Cardiac muscle cell (in vitro differentiated cells and primary cell): ENCODE measurements around the gene BRD2. TPM values are rescaled to one million over a fixed set of nuclear protein-coding genes. Genes with fewer than 3 reads are reported as not detected.

ENCODE experiments used
- DNase-seq, 2 donors: peaks; one replicate each; pipeline versions ENCODE4 v3.0.0 to v3.0.0-alpha.2; 2010 to 2017; ENCODE audit warnings: low read depth in 1 of 2, low spot score in 1 of 2
- H3K27ac ChIP-seq: fragments of 200-600 bp; sonication (generic); 2 replicates; pipeline ENCODE4 v1.5.1; 2016
- H3K27me3 ChIP-seq: fragments of 200-600 bp; sonication (generic); 2 replicates; pipeline ENCODE4 v1.6.0; 2016; ENCODE audit warnings: control low read depth
- H3K36me3 ChIP-seq: fragments of 200-600 bp; sonication (generic); 2 replicates; pipeline ENCODE4 v1.5.1; 2016; ENCODE audit warnings: control low read depth
- H3K4me1 ChIP-seq: fragments of 200-600 bp; sonication (generic); 2 replicates; pipeline ENCODE4 v1.8.1; 2017; ENCODE audit warnings: low read depth, mild to moderate bottlenecking, mixed run types
- H3K4me3 ChIP-seq: fragments of 200-600 bp; sonication (generic); 2 replicates; pipeline ENCODE4 v1.5.1; 2016; ENCODE audit warnings: mild to moderate bottlenecking
- H3K9me3 ChIP-seq: fragments of 200-600 bp; sonication (generic); 2 replicates; pipeline ENCODE4 v1.5.1; 2017; ENCODE audit warnings: low read depth, mild to moderate bottlenecking, control low read depth
- CTCF ChIP-seq: IDR thresholded peaks from 2 replicates; pipeline ENCODE4 v1.5.1; 2012; ENCODE audit warnings: low read depth, mild to moderate bottlenecking, low read length
- polyA plus RNA-seq: library from polyadenylated mRNA; unstranded; fragments of >200 nt; fragmentation: Nextera tagmentation; extraction: Ambion mirVana; gene quantifications from 2 replicates; pipeline ENCODE4 v1.2.1, GENCODE V29; 2016
- total RNA-seq: library from RNA; depleted of rRNA; stranded (reverse); fragments of >200 nt; gene quantifications from 2 replicates; pipeline ENCODE4 v1.2.3, GENCODE V29; 2016

The BRD2 gene
- total and polyA plus RNA-seq, 2 experiments from 2014 or later = 137 to 232 TPM

- H3K36me3 ChIP-seq = no peaks in the 10 kb centered on the region
- H3K4me3 ChIP-seq = peak within 1 kb of the TSS; percentile 14
- H3K4me1 ChIP-seq = peaks cover 4% of the 10 kb centered on the region
- no peak within 1 kb of the TSS for H3K27ac ChIP-seq
- no peaks in the 10 kb centered on the region for H3K9me3 ChIP-seq
- DNase-seq = peak; percentile 33 to 57
- TF ChIP-seq CTCF = no peak
- no peaks in the 10 kb centered on the region for H3K27me3 ChIP-seq
Measured at GRCh38 chr6:33008944-33009861, 40.8 kb downstream of the BRD2 start, which contains the start of gene HLA-DOA. HLA-DOA (minus strand) TSS chr6:33009591.

- Histone ChIP-seq H3K4me1 (peaks cover 4% of the 10 kb centered on the region), H3K27ac (no peak overlapping the region), H3K27me3 (no peaks in the 10 kb centered on the region), H3K36me3 (no peaks in the 10 kb centered on the region), H3K4me3 (no peak overlapping the region), H3K9me3 (no peaks in the 10 kb centered on the region)
- TF ChIP-seq CTCF = no peak
- DNase-seq = no peak
Measured at GRCh38 chr6:33010356-33010755, 42.0 kb downstream of the BRD2 start.

GRCh38 chr6:33013608-33014007, 45.2 kb downstream of the BRD2 start:
- no peak for DNase-seq
- Histone ChIP-seq H3K9me3 (no peaks in the 10 kb centered on the region), H3K4me3 (no peak overlapping the region), H3K27ac (no peak overlapping the region), H3K4me1 (peaks cover 4% of the 10 kb centered on the region), H3K36me3 (no peaks in the 10 kb centered on the region), H3K27me3 (no peaks in the 10 kb centered on the region)
- no peak for TF ChIP-seq CTCF

GRCh38 chr6:33014841-33015634, 46.6 kb downstream of the BRD2 start:
- no peaks in the 10 kb centered on the region for H3K27me3 ChIP-seq
- no peaks in the 10 kb centered on the region for H3K4me1 ChIP-seq
- H3K4me3 ChIP-seq = no peak overlapping the region
- no peaks in the 10 kb centered on the region for H3K36me3 ChIP-seq
- peak; percentile 57 for TF ChIP-seq CTCF
- DNase-seq = peak; percentile 75 to 92
- H3K9me3 ChIP-seq = no peaks in the 10 kb centered on the region
- no peak overlapping the region for H3K27ac ChIP-seq

- Histone ChIP-seq H3K9me3 (no peaks in the 10 kb centered on the region), H3K27me3 (no peaks in the 10 kb centered on the region), H3K4me3 (no peak overlapping the region), H3K4me1 (no peaks in the 10 kb centered on the region), H3K36me3 (no peaks in the 10 kb centered on the region), H3K27ac (no peak overlapping the region)
- TF ChIP-seq CTCF = no peak
- no peak for DNase-seq
Measured at GRCh38 chr6:33015798-33016197, 47.4 kb downstream of the BRD2 start.
